Motor neuron (in vitro differentiated cells): ENCODE results near the gene ARHGAP9. TPM values are rescaled to one million over a fixed set of nuclear protein-coding genes. Genes with fewer than 3 reads are reported as not detected.
"Not testable (repeated sequence)": the region's sequence is repeated elsewhere in the genome, so short reads cannot be mapped to it uniquely, and the experiment has no call there.

Experiments
- ATAC-seq, 8 experiments: fragments of 200-7000 bp; cut with Tn5 transposase; replicated peaks in 6 of 8; 2 replicates each; pipeline ENCODE4 v1.8.0; 2021; ENCODE audit warnings: mild to moderate bottlenecking in 8 of 8, moderate library complexity in 8 of 8
- H3K27ac ChIP-seq, 2 donors: fragments of 250-450 bp; sonication (Bioruptor Pico); 2 replicates each; pipeline ENCODE4 v1.9.0; 2021; ENCODE audit warnings: antibody characterized with exemption in 2 of 2, mild to moderate bottlenecking in 2 of 2, moderate library complexity in 1 of 2
- H3K4me1 ChIP-seq, 2 donors: fragments of 250-450 bp; sonication (Bioruptor Pico); replicated peaks in 1 of 2; 2 replicates each; pipeline ENCODE4 v1.6.1; 2021; ENCODE audit warnings: antibody characterized with exemption in 2 of 2, mild to moderate bottlenecking in 2 of 2, moderate library complexity in 1 of 2
- H3K4me3 ChIP-seq, 5 donors: fragments of 250-450 bp; sonication (Bioruptor Pico); 2 replicates each; pipeline ENCODE4 v1.9.0; 2021; ENCODE audit warnings: antibody characterized with exemption in 5 of 5, mild to moderate bottlenecking in 5 of 5, moderate library complexity in 4 of 5
- WGBS, 10 experiments: fragments of 450-650 bp; shearing (Covaris generic); methylation state at CpG; one replicate each; pipeline ENCODE4 v1.0.0; 2022; 5-methylcytosine and 5-hydroxymethylcytosine counted together
- in situ Hi-C, 9 experiments: fragments of 400-800 bp; cut with MboI; loops; one replicate each; pipeline ENCODE4 v1.15.0; 2021; ENCODE audit warnings: low sequenced_read_pairs in 9 of 9, low pct_unique_long_range_greater_than_20kb in 2 of 9; ENCODE audit not compliant: unreplicated experiment in 9 of 9
- total RNA-seq, 8 experiments: library from RNA; unstranded; fragments of 300-600 nt; gene quantifications; 2 replicates each; pipeline versions ENCODE4 v1.2.3 to v1.2.4, GENCODE V29; 2022

ARHGAP9 gene
- total RNA-seq, 8 experiments from 2014 or later = 0.45 to 6.2 (median 2.0) TPM

GRCh38 chr12:57514246-57514645, 34.6 kb upstream of the ARHGAP9 start:
- ATAC-seq, H3K4me3 ChIP-seq, H3K27ac ChIP-seq, in situ Hi-C loops: not testable (repeated sequence)
- WGBS, 10 experiments = 80 to 100% (median 90%) methylated on average over 1 to 3 of the region's 9 CpGs; no CpG with 5 or more reads in 5 of the 10 experiments
- peaks cover 19 to 20% of the 10 kb centered on the region in 2 donors for H3K4me1 ChIP-seq

GRCh38 chr12:57513677-57514076, 34.0 kb upstream of the ARHGAP9 start:
- ATAC-seq, in situ Hi-C loops, H3K4me3 ChIP-seq, H3K27ac ChIP-seq: not testable (repeated sequence)
- 81 to 100% (median 100%) methylated on average over 1 to 6 of the region's 6 CpGs; no CpG with 5 or more reads in 4 of the 10 experiments for WGBS, 10 experiments
- peaks cover 15 to 19% of the 10 kb centered on the region in 2 donors for H3K4me1 ChIP-seq

DNA sequence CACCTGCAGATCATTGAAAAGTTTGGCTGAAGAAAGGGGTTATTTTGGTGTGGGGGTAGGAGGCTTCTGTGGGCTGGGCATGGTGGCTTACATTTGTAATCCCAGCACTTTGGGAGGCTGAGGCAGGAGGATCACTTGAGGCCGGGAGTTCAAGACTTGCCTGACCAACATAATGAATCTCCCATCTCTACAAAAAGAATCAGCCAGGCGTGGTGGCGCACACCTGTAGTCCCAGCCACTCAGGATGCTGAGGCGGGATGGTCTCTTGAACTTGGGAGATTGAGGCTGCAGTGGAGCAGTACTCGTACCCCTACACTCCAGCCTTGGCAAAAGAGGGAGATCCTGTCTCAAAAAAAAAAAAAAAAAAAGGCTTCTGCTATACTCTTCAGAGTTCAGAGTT, 33.6 kb upstream of the ARHGAP9 start:
- Histone ChIP-seq H3K27ac (no peak overlapping the region), H3K4me1 (peaks cover 10 to 16% of the 10 kb centered on the region in 2 donors), H3K4me3 (no peak overlapping the region)
- 83 to 100% (median 93%) methylated on average over 1 to 4 of the region's 5 CpGs; no CpG with 5 or more reads in 4 of the 10 experiments for WGBS, 10 experiments
- no peak for ATAC-seq
- in situ Hi-C loops = no loop called here

GRCh38 chr12:57512665-57513064, 33.0 kb upstream of the ARHGAP9 start:
- peak in 1 of 8 experiments; percentile 4 for ATAC-seq
- in situ Hi-C loops = no loop called here
- Histone ChIP-seq H3K27ac (no peak overlapping the region), H3K4me3 (no peak overlapping the region), H3K4me1 (peaks cover 6 to 10% of the 10 kb centered on the region in 2 donors)
- 86 to 100% (median 90%) methylated on average over 2 to 4 of the region's 6 CpGs; no CpG with 5 or more reads in 5 of the 10 experiments for WGBS, 10 experiments

DNA sequence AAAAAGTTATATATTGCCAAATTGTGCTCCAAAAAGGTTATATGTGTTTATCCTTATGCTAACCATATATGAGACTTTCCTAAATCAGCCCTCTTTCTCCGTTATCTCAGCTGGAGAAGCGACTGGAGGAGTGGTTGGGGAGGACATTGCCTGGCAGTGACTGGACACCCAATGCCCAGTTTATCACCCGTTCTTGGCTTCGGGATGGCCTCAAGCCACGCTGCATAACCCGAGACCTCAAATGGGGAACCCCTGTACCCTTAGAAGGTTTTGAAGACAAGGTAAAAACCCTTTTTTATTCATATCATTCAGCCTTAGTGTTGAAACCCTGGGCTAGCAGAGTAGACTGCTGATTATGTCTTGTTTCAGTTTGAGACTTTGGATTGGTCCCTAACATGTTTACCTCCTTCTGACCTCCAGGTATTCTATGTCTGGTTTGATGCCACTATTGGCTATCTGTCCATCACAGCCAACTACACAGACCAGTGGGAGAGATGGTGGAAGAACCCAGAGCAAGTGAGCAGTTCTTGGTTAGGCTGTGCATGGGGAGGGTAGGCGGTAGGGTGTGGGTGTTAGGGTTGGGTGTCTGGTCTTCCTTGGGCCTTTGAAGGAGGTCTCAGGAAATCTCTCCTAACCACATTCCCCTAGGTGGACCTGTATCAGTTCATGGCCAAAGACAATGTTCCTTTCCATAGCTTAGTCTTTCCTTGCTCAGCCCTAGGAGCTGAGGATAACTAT, 32.1 kb upstream of the ARHGAP9 start:
- Histone ChIP-seq H3K27ac (no peak overlapping the region), H3K4me1 (peaks cover 0 to 4% of the 10 kb centered on the region in 2 donors), H3K4me3 (no peak overlapping the region)
- ATAC-seq = peak in 1 of 8 experiments; percentile 3
- in situ Hi-C loops = no loop called here
- 95 to 100% (median 100%) methylated on average over 1 to 6 of the region's 7 CpGs; no CpG with 5 or more reads in 1 of the 10 experiments for WGBS, 10 experiments

GRCh38 chr12:57511161-57511560, 31.5 kb upstream of the ARHGAP9 start:
- peaks cover 0 to 2% of the 10 kb centered on the region in 2 donors for H3K4me1 ChIP-seq
- no peak overlapping the region for H3K27ac ChIP-seq
- WGBS, 10 experiments = 85 to 100% (median 100%) methylated on average over 1 to 3 of the region's 4 CpGs; no CpG with 5 or more reads in 6 of the 10 experiments
- H3K4me3 ChIP-seq = no peak overlapping the region
- ATAC-seq = peak in 1 of 8 experiments; percentile 4
- in situ Hi-C loops = no loop called here

- H3K4me3 ChIP-seq, in situ Hi-C loops, H3K4me1 ChIP-seq, H3K27ac ChIP-seq, ATAC-seq: not testable (repeated sequence)
- WGBS, 10 experiments = no CpG with 5 or more reads among the region's 28 CpGs
These were observed 28.1 kb upstream of the ARHGAP9 start for GRCh38 chr12:57507796-57508195.

DNA sequence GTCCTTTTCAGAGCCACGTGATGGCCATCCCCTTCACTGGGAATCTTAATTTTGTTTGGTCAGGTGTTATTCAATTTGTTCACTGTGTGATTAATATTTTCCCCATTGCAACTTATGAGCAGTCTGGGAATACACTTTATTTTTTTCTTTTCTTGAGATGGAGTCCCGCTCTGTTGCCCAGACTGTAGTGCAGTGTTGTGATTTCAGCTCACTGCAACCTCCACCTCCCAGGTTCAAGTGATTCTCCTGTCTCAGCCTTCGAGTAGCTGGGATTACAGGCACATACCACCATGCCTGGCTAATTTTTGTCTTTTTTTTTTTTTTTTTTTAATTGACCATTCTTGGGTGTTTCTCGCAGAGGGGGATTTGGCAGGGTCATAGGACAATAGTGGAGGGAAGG, 26.9 kb upstream of the ARHGAP9 start:
- ATAC-seq, in situ Hi-C loops: not testable (repeated sequence)

DNA sequence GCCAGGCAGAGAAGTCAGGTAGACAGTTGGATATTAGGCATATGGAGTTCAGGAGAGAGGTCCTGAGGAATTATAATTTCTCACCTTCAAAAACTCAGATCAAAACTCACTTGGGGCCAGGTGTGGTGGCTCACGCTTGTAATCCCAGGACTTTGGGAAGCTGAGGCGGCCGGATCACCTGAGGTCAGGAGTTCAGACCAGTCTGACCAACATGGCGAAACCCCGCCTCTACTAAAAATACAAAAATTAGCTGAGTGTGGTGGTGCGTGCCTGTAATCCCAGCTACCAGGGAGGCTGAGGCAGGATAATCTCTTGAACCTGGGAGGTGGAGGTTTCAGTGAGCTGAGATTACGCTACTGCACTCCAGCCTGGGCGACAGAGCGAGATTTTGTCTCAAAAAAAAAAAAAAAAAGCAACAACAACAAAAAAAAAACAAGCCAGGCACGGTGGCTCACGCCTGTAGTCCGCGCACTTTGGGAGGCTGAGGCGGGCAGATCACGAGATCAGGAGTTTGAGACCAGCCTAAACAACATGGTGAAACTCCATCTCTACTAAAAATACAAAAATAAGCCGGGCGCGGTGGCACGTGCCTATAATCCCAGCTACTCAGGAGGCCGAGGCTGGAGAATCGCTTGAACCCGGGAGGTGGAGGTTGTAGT, 22.8 kb upstream of the ARHGAP9 start:
- H3K4me1 ChIP-seq, H3K27ac ChIP-seq, H3K4me3 ChIP-seq, in situ Hi-C loops, ATAC-seq: not testable (repeated sequence)
- 93 to 100% (median 98%) methylated on average over 2 to 20 of the region's 22 CpGs; no CpG with 5 or more reads in 3 of the 10 experiments for WGBS, 10 experiments

More for the DNA sequence above, 26.9 kb upstream of the ARHGAP9 start:
- not testable (repeated sequence) for H3K27ac ChIP-seq, H3K4me1 ChIP-seq, H3K4me3 ChIP-seq
- 67 to 100% (median 95%) methylated on average over 1 to 3 of the region's 4 CpGs; no CpG with 5 or more reads in 1 of the 10 experiments for WGBS, 10 experiments

DNA sequence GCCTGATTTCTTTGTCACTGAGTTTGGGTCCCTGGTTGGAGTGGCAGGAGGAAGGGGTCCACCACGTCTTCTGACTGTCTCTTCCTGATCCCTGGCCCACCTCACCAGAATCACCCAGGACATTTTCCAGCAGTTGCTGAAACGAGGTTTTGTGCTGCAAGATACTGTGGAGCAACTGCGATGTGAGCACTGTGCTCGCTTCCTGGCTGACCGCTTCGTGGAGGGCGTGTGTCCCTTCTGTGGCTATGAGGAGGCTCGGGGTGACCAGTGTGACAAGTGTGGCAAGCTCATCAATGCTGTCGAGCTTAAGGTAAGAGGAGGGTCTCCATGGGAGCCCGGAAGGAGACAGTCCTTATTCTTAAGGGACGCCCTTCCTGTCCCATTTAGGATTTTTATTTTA, 20.5 kb upstream of the ARHGAP9 start:
- ATAC-seq = no peak
- Histone ChIP-seq H3K4me3 (no peak overlapping the region), H3K27ac (no peak overlapping the region), H3K4me1 (no peaks in the 10 kb centered on the region)
- in situ Hi-C loops = no loop called here
- 89 to 97% (median 95%) methylated on average over 3 to 10 of the region's 11 CpGs; no CpG with 5 or more reads in 3 of the 10 experiments for WGBS, 10 experiments

GRCh38 chr12:57498571-57498970, 18.9 kb upstream of the ARHGAP9 start:
- ATAC-seq = no peak
- Histone ChIP-seq H3K27ac (no peak overlapping the region), H3K4me3 (no peak overlapping the region), H3K4me1 (no peaks in the 10 kb centered on the region)
- in situ Hi-C loops = no loop called here
- 80 to 100% (median 100%) methylated on average over 1 to 2 of the region's 4 CpGs; no CpG with 5 or more reads in 3 of the 10 experiments for WGBS, 10 experiments

GRCh38 chr12:57498132-57498502, 18.5 kb upstream of the ARHGAP9 start:
- Histone ChIP-seq H3K4me1 (no peaks in the 10 kb centered on the region), H3K4me3 (no peak overlapping the region), H3K27ac (no peak overlapping the region)
- 80 to 100% (median 90%) methylated on average over 1 to 5 of the region's 9 CpGs; no CpG with 5 or more reads in 5 of the 10 experiments for WGBS, 10 experiments
- ATAC-seq = peak in 2 of 8 experiments; percentile 10 to 79
- in situ Hi-C loops = no loop called here
